Panc1 (cell line): ENCODE results near the gene CHST13. TPM values are rescaled to one million over a fixed set of nuclear protein-coding genes. Genes with fewer than 3 reads are reported as not detected.

Experiments
- ATAC-seq: fragments of 200-7000 bp; cut with Tn5 transposase; 2 replicates; pipeline ENCODE4 v1.9.1; 2020; ENCODE audit warnings: mild to moderate bottlenecking, moderate library complexity
- BruUV-seq: library from RNA; stranded (reverse); fragments of 400-500 nt; replicated peaks from 2 replicates; lab custom pipeline; 2021; lab: Mats Ljungman, UMichigan
- CTCF ChIA-PET: fragments of 300-600 bp; sonication (Branson Sonifier 250); formaldehyde crosslinking; loops from one replicate; lab custom pipeline; 2022; ENCODE audit warnings: antibody characterized with exemption; lab: Charles Lee
- POLR2A ChIA-PET: fragments of 300-600 bp; sonication (Branson Sonifier 250); formaldehyde crosslinking; loops from one replicate; lab custom pipeline; 2022; ENCODE audit warnings: antibody characterized with exemption; lab: Charles Lee
- DNase-seq: peaks from one replicate; pipeline ENCODE4 v3.0.0-alpha.2; 2010; ENCODE audit warnings: low read depth, low spot score
- H3K27ac ChIP-seq: 2 replicates; pipeline ENCODE4 v1.5.1; 2011; ENCODE audit warnings: mild to moderate bottlenecking, low read length, inconsistent platforms
- H3K27me3 ChIP-seq: fragments of 200-500 bp; sonication (Bioruptor generic); 2 replicates; pipeline ENCODE4 v1.6.0; 2014; ENCODE audit warnings: low read length, inconsistent platforms; ENCODE audit not compliant: control insufficient read depth, insufficient read depth
- H3K36me3 ChIP-seq: fragments of 200-500 bp; sonication (Bioruptor generic); 2 replicates; pipeline ENCODE4 v1.5.1; 2014; ENCODE audit warnings: inconsistent platforms, mild to moderate bottlenecking, low read length, moderate library complexity; ENCODE audit not compliant: control insufficient read depth, insufficient read depth
- H3K4me1 ChIP-seq: 2 replicates; pipeline ENCODE4 v1.5.1; 2011; ENCODE audit warnings: inconsistent platforms, mild to moderate bottlenecking, low read length, moderate library complexity; ENCODE audit not compliant: control insufficient read depth, insufficient read depth
- H3K4me3 ChIP-seq, 2 experiments: 2 replicates each; pipeline ENCODE4 v1.5.1; 2011 to 2012; ENCODE audit warnings: low read depth in 2 of 2, low read length in 2 of 2, mild to moderate bottlenecking in 2 of 2, inconsistent platforms in 1 of 2, moderate library complexity in 1 of 2
- H3K9me3 ChIP-seq: fragments of 200-500 bp; sonication (Bioruptor generic); 2 replicates; pipeline ENCODE4 v1.5.1; 2014; ENCODE audit warnings: low read depth, mild to moderate bottlenecking, inconsistent platforms, low read length, moderate library complexity; ENCODE audit not compliant: control insufficient read depth, insufficient read depth
- CTCF ChIP-seq: fragments of 450-650 bp; IDR thresholded peaks from 2 replicates; pipeline ENCODE4 v1.5.1; 2017; ENCODE audit warnings: mild to moderate bottlenecking
- POLR2AphosphoS5 ChIP-seq: IDR thresholded peaks from 2 replicates; pipeline ENCODE4 v1.6.1; 2012; ENCODE audit warnings: mild to moderate bottlenecking, low read depth, low read length, moderate library complexity
- REST ChIP-seq, 2 experiments: IDR thresholded peaks; 2 replicates each; pipeline ENCODE4 v1.6.1; 2011 to 2012; ENCODE audit warnings: low read depth in 2 of 2, control low read depth in 1 of 2, low read length in 1 of 2, mild to moderate bottlenecking in 1 of 2, moderate library complexity in 1 of 2; ENCODE audit not compliant: insufficient read depth in 1 of 2
- SIN3A ChIP-seq: IDR thresholded peaks from 2 replicates; pipeline ENCODE4 v1.6.1; 2012; ENCODE audit warnings: low read depth, mild to moderate bottlenecking, low read length, moderate library complexity, borderline replicate concordance; ENCODE audit not compliant: insufficient read depth
- TCF7L2 ChIP-seq: IDR thresholded peaks from 2 replicates; pipeline ENCODE4 v1.6.1; 2011; ENCODE audit warnings: mild to moderate bottlenecking, low read depth, low read length, inconsistent platforms
- in situ Hi-C: cut with HindIII; loops from 2 replicates; pipeline ENCODE4 v1.10.0; 2016; ENCODE audit warnings: low sequenced_read_pairs, low pct_unique_long_range_greater_than_20kb
- intact Hi-C: fragments of 100-400 bp; cut with micrococcal nuclease; formaldehyde crosslinking; loops from one replicate; pipeline ENCODE4 v1.10.0; 2022; ENCODE audit not compliant: unreplicated experiment
- total RNA-seq: library from RNA; stranded (reverse); gene quantifications from one replicate; pipeline ENCODE4 v1.2.1, GENCODE V29; 2021; ENCODE audit not compliant: unreplicated experiment

The CHST13 gene
- total RNA-seq, 1 experiment from 2014 or later, result 0.64 TPM

- H3K27me3 ChIP-seq, result peaks cover 11% of the 10 kb centered on the region
- no peaks in the 10 kb centered on the region for H3K4me1 ChIP-seq
- no TSS peak for BruUV-seq
- CTCF ChIA-PET, result interaction anchor here (0.7 kb wide), 1 partner anchor 25 kb away, joined by 3 read pairs; no protein-coding TSS in a partner anchor
- no peak overlapping the region for H3K27ac ChIP-seq
- DNase-seq (no peak), ATAC-seq (no peak)
- H3K9me3 ChIP-seq, result no peaks in the 10 kb centered on the region
- intact Hi-C loops (no loop called here), in situ Hi-C loops (no loop called here)
- POLR2A ChIA-PET, result no interaction called here
- H3K36me3 ChIP-seq, result no peaks in the 10 kb centered on the region
- TF ChIP-seq POLR2AphosphoS5 (no peak), TCF7L2 (no peak), REST (IDR thresholded peaks at IDR 0.05; ENCODE audit: insufficient read depth in 1 of 2, low read depth in 2 of 2, low read length in 1 of 2) (no peak), CTCF (no peak), SIN3A (no peak)
- no peak overlapping the region for H3K4me3 ChIP-seq
Measured at GRCh38 chr3:126562737-126563276, 38.9 kb downstream of the CHST13 start.

- CTCF ChIA-PET, result no interaction called here
- intact Hi-C loops, result no loop called here
- Histone ChIP-seq H3K9me3 (no peaks in the 10 kb centered on the region), H3K4me3 (no peak overlapping the region), H3K27ac (no peak overlapping the region), H3K36me3 (no peaks in the 10 kb centered on the region), H3K4me1 (no peaks in the 10 kb centered on the region), H3K27me3 (peaks cover 13% of the 10 kb centered on the region)
- peak; percentile 89 for ATAC-seq
- DNase-seq, result no peak
- in situ Hi-C loops, result no loop called here
- no peak for TF ChIP-seq POLR2AphosphoS5
- no peak for TF ChIP-seq TCF7L2
- no peak for TF ChIP-seq SIN3A
- peak; percentile 48; the same call in 1 of the 2 replicates for TF ChIP-seq CTCF
- no peak for TF ChIP-seq REST (IDR thresholded peaks at IDR 0.05; ENCODE audit: insufficient read depth in 1 of 2, low read depth in 2 of 2, low read length in 1 of 2)
- POLR2A ChIA-PET, result no interaction called here
- BruUV-seq, result no TSS peak
Measured at GRCh38 chr3:126567696-126568438, 43.9 kb downstream of the CHST13 start.
